ENCODE data around the gene NAA25.
"Not testable (repeated sequence)": the region's sequence is repeated elsewhere in the genome, so short reads cannot be mapped to it uniquely, and the experiment has no call there.

NAA25 gene

GRCh38 chr12:112009596-112009995, 99.0 kb downstream of the NAA25 start:
- not testable (repeated sequence) for DNase-seq (ENCODE audit: low read depth in 2 of 2)

- DNase-seq (ENCODE audit: low read depth in 2 of 2), result no peak
Observed at GRCh38 chr12:112008918-112009317, 99.7 kb downstream of the NAA25 start.

DNA sequence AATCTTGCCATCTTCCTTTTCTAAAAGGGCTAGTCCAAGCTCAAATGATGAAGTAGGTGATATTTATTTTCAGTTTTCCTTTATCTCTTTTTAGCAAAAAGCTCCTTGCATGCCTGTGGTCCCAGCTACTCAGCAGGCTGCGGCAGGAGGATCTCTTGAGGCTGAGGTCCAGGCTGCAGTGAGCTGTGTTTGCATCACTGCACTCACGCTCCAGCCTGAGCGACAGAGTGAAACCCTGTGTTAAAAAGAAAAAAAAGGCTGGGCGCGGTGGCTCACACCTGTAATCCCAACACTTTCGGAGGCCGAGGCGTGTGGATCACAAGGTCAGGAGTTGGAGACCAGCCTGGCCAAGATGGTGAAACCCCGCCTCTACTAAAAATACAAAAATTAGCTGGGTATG, 100.6 kb downstream of the NAA25 start:
- no peak for DNase-seq (ENCODE audit: low read depth in 2 of 2)

- no peak for DNase-seq (ENCODE audit: low read depth in 2 of 2)
Observed at GRCh38 chr12:112005419-112006395, 102.9 kb downstream of the NAA25 start.

DNA sequence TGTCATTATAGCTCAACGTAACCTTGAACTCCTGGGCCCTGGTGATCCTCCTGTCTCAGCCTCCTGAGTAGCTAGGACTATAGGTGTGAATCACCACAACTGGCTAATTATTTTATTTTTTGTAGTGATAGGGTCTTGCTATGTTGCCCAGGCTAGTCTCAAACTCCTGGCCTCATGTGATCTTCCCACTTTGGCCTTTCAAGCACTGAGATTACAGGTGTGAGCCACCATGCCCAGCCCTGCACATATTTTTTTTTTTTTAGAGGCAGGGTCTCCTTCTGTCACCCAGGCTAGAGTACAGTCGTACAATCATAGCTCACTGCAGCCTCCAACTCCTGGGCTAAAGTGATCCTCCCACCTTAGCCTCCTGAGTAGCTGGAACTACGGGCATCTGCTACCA, 104.5 kb downstream of the NAA25 start:
- DNase-seq (ENCODE audit: low read depth in 2 of 2), result no peak

- no peak for DNase-seq (ENCODE audit: low read depth in 2 of 2)
Observed at GRCh38 chr12:112001576-112001975, 107.0 kb downstream of the NAA25 start.

- no peak for DNase-seq (ENCODE audit: low read depth in 2 of 2)
Observed at GRCh38 chr12:112000820-112001219, 107.8 kb downstream of the NAA25 start.

DNA sequence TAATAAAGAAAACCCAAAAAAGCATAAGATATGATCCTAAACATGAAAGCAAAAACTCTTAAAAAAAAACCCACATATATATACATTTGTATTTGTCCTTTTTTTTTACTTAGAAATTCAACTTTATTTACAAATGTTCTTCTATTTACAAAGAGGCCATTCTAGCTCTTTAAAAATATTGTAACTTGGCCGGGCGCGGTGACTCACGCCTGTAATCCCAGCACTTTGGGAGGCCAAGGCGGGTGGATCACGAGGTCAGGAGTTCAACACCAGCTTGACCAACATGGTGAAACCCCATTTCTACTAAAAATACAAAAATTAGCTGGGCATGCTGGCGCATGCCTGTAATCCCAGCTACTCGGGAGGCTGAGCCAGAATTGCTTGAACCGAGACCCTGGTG, 109.5 kb downstream of the NAA25 start:
- not testable (repeated sequence) for DNase-seq (ENCODE audit: low read depth in 2 of 2)

- no peak for DNase-seq (ENCODE audit: low read depth in 2 of 2)
Observed at GRCh38 chr12:111998015-111998414, 110.6 kb downstream of the NAA25 start.

GRCh38 chr12:111997300-111997699, 111.3 kb downstream of the NAA25 start:
- DNase-seq (ENCODE audit: low read depth in 2 of 2), result no peak

DNA sequence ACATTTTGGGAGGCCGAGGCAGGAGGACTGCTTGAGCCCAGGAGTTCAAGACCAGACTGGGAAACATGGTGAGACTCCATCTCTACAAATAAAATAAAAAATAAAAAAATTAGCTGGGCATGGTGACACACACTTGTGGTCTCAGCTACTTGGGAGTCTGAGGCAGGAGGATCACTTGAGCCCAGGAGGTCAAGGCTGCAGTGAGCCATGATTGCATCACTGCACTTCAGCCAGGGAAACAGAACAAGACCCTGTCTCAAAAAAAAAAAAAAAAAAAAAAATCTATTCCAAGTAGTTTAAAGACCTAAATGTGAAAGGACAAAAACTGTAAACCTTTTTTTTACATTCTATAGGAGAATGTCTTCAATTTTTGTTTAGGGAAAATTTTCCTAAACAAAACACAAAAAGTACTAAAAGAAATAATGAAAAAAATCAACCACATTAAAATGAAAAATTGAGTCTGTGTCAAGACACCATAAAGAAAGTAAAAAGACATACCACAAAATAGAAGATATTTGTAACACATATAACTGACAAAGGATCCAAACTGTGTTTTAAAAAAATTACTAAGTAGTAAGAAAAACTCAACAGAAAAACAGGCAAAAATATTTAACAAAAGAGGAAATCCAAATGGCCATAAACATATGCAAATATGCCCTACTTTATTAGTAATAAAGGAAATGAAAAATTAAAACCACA, 112.7 kb downstream of the NAA25 start:
- DNase-seq (ENCODE audit: low read depth in 2 of 2), result no peak

- DNase-seq (ENCODE audit: low read depth in 2 of 2), result not testable (repeated sequence)
Observed at GRCh38 chr12:111994211-111995111, 114.1 kb downstream of the NAA25 start.

DNA sequence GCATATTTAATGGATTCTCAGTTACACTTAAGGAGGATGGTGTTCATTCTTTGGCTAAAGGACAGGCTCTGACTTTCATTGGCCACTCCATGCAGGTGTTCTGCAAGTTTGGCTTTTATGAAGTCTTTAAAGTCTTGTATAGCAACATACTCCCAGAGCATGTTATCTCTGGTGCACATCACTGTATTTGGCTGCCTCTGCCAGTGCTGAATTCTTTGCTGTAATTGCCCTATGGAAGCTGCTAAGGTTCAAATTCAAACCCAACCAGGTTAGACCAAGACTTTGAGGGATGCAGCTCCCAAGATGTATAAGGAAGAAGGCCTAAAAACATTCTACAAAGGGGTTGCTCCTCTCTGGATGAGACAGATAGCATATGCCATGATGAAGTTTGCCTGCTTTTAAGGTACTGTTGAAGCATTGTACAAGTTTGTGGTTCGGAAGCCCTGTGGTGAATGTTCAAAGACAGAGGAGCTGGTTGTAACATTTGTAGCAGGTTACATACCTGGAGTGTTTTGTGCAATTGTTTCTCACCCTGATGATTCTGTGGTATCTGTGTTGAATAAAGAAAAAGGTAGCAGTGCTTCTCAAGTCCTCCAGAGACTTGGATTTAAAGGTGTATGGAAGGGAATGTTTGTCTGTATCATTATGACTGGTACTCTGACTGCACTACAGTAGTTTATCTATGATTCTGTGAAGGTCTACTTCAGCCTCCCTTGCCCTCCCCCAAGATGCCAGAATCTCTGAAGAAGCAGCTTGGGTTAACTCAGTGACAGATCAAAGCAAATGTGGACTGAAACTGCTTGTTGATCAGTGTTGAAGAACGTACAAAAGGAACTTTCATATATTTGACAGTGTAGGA, 115.1 kb downstream of the NAA25 start:
- DNase-seq (ENCODE audit: low read depth in 2 of 2), result no peak

DNA sequence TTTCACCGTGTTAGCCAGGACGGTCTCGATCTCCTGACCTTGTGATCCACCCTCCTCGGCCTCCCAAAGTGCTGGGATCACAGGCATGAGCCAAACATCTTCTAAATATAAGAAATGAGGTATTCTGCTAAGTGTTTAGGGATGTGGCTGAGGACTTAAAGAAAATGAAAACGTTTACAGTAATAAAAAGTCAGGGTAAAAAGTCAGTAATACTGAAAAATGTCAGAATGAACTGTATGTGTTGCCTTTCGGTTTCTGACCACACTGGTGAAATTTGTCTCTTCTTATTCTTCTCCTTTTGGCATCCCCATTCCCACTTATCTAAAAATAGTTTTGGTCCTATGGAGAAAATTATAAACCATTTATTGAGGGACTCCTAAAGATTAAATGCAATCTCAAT, 116.1 kb downstream of the NAA25 start:
- DNase-seq (ENCODE audit: low read depth in 2 of 2), result no peak

DNA sequence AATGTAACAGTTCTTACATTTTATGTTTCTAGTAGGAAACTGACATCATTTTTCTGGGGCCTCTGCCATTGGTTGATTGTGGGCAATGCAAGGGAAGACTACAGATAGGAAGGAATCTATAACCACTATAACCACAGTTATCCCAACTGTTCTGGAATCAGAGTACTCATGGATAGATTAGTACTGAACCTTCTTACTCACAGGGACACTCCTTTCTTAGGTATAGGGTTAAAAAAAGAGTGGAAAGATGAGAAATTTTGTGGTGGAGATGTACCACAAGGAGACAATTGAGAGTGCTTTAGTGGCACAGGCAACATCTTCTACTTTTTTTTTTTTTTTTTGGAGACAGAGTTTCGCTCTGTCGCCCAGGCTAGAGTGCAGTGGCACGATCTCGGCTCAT, 116.6 kb downstream of the NAA25 start:
- DNase-seq (ENCODE audit: low read depth in 2 of 2), result no peak

- no peak for DNase-seq (ENCODE audit: low read depth in 2 of 2)
Observed at GRCh38 chr12:111991535-111991934, 117.0 kb downstream of the NAA25 start.

DNA sequence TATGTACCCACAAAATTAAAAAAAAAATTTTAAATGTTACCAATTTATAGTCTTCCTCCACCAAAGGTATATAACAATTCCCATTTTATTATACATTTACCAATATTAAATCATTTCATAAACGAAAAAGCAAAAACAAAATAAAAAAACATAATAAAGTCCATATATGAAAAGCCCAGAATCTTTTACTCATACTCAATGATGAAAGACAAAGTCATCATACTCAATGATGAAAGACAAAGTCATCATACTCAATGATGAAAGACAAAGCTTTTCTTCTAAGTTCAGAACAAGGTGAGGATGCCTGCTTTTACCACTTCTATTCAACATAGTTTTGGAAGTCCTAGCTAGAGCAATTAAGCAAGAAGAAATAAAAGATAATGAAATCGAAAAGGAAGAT, 123.8 kb downstream of the NAA25 start:
- no peak for DNase-seq (ENCODE audit: low read depth in 2 of 2)

DNA sequence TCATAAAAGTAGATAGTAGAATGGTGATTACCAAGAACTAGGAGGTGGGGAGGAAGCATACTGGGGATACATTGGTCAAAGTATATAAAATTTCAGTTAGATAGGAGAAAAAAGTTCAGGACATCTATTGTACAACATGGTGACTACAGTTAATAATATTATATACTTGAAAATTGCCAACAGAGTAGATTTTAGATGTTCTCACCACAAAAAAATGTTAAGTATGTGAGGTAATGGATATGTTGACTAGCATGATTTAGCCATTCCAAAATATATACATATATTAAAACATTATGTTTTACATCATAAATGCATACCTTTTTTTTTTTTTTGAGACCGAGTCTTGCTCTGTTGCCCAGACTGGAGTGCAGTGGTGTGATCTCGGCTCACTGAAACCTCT, 126.6 kb downstream of the NAA25 start:
- no peak for DNase-seq (ENCODE audit: low read depth in 2 of 2)

GRCh38 chr12:111980598-111980997, 128.0 kb downstream of the NAA25 start:
- DNase-seq (ENCODE audit: low read depth in 2 of 2), result no peak

GRCh38 chr12:111978545-111978944, 130.0 kb downstream of the NAA25 start:
- no peak for DNase-seq (ENCODE audit: low read depth in 2 of 2)

- no peak for DNase-seq (ENCODE audit: low read depth in 2 of 2)
Observed at GRCh38 chr12:111976860-111977259, 131.7 kb downstream of the NAA25 start.

All from stimulated activated CD8-positive, alpha-beta memory T cell treated with anti-CD3 and anti-CD28 coated beads, Interleukin-7, amount 100 ng/mL, for 4 hours (primary cell).